Measurements from ENCODE around the gene PRAC1. TPM values are rescaled to one million over a fixed set of nuclear protein-coding genes. Genes with fewer than 3 reads are reported as not detected.
A peak's percentile ranks its signal among the peaks of the same experiment; 100 is the strongest.

PRAC1 gene
- total RNA-seq, 1 experiment from 2014 or later, result not detected

DNA sequence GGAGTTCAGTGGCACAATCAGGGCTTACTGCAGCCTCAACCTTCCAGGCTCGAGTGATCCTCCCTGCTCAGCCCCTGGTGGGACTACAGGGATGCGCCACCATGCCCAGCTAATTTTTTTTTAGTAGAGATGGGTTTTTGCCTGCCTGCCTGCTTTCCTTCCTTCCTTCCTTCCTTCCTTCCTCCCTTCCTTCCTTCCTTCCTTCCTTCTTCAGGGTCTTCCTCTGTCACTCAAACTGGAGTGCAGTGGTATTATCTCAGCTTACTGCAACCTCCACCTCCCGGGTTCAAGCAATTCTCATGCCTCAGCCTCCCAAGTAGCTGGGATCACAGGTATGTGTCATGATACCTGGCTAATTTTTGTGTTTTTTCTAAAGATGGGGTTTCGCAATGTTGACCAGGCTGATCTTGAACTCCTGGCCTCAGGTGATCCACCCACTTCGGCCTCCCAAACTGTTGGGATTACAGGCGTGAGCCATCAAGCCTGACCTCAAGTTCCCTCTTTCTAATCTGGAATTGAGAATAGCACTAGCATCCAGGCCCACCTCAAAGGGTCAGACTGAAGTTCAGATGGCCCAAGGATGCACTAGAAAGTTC is 45.3 kb downstream of the PRAC1 start:
- Histone ChIP-seq H3K4me2 (no peak overlapping the region), H3F3A (ENCODE audit: insufficient read depth, low read depth) (no peaks in the 10 kb centered on the region), H2AFZ (no peak overlapping the region), H3K4me1 (replicated peaks; ENCODE audit: insufficient read depth) (0 out of 2 replicates have a peak, but pooled peaks cover 4% of the 10 kb centered on the region), H3K36me3 (ENCODE audit: low read depth) (no peaks in the 10 kb centered on the region), H4K20me1 (ENCODE audit: insufficient read depth) (no peaks in the 10 kb centered on the region), H3K27me3 (ENCODE audit: insufficient read depth, low read depth) (peaks cover 26% of the 10 kb centered on the region), H3K9me2 (ENCODE audit: insufficient read depth) (no peaks in the 10 kb centered on the region), H3K4me3 (no peak overlapping the region), H3K27ac (no peak overlapping the region), H3K79me2 (ENCODE audit: low read depth) (no peaks in the 10 kb centered on the region), H3K9me3 (ENCODE audit: insufficient read depth, low read depth) (no peaks in the 10 kb centered on the region)
- TF ChIP-seq, protein P1, sequence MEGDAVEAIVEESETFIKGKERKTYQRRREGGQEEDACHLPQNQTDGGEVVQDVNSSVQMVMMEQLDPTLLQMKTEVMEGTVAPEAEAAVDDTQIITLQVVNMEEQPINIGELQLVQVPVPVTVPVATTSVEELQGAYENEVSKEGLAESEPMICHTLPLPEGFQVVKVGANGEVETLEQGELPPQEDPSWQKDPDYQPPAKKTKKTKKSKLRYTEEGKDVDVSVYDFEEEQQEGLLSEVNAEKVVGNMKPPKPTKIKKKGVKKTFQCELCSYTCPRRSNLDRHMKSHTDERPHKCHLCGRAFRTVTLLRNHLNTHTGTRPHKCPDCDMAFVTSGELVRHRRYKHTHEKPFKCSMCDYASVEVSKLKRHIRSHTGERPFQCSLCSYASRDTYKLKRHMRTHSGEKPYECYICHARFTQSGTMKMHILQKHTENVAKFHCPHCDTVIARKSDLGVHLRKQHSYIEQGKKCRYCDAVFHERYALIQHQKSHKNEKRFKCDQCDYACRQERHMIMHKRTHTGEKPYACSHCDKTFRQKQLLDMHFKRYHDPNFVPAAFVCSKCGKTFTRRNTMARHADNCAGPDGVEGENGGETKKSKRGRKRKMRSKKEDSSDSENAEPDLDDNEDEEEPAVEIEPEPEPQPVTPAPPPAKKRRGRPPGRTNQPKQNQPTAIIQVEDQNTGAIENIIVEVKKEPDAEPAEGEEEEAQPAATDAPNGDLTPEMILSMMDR (conservative IDR thresholded peaks at IDR 0.05), result no peak
- no peak for TF ChIP-seq EZH2 (IDR thresholded peaks at IDR 0.05; ENCODE audit: low read depth)
- intact Hi-C loops (cut with micrococcal nuclease; ENCODE audit: unreplicated experiment), result loop anchor here (10.0 kb wide), 1 partner anchor 358 kb away; no protein-coding TSS in a partner anchor
- CTCF ChIA-PET, result interaction anchor here (1.4 kb wide), 1 partner anchor 202 kb away, joined by 3 read pairs; no protein-coding TSS in a partner anchor
- DNase-seq, result no peak
- BruUV-seq (replicated peaks), result no TSS peak
- POLR2A ChIA-PET (ENCODE audit: unreplicated experiment), result no interaction called here

DNA sequence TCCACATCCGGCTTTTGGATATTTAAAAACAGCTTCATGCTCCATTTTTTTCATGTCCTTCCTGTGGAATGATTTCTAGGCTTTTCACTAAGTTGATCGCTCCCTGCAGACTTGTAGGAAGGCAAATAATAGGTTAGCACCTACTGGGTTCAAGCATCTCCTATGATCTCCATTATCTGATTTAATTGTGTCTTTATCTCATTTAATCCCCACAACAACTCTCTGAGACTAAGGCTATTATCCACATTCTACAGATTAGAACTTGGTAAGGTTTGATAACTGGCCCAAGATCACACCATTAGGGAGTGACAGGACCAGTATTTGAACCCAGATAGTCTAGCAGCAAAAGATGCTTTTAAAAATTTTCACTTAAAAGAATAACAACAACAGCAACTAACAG is 50.0 kb downstream of the PRAC1 start:
- no peak overlapping the region for H3K4me2 ChIP-seq
- no peak for DNase-seq
- H3F3A ChIP-seq (ENCODE audit: insufficient read depth, low read depth), result no peaks in the 10 kb centered on the region
- ChIA-PET POLR2A (ENCODE audit: unreplicated experiment) (no interaction called here), CTCF (interaction anchor here (0.6 kb wide), 1 partner anchor 212 kb away, joined by 4 read pairs; no protein-coding TSS in a partner anchor)
- H3K27ac ChIP-seq, result no peak overlapping the region
- intact Hi-C loops (cut with micrococcal nuclease; ENCODE audit: unreplicated experiment), result loop anchor here (10.0 kb wide), 1 partner anchor 362 kb away; no protein-coding TSS in a partner anchor
- H3K79me2 ChIP-seq (ENCODE audit: low read depth), result no peaks in the 10 kb centered on the region
- no peaks in the 10 kb centered on the region for H4K20me1 ChIP-seq (ENCODE audit: insufficient read depth)
- H3K27me3 ChIP-seq (ENCODE audit: insufficient read depth, low read depth), result peaks cover 12% of the 10 kb centered on the region
- no peaks in the 10 kb centered on the region for H3K9me2 ChIP-seq (ENCODE audit: insufficient read depth)
- no peak overlapping the region for H3K4me3 ChIP-seq
- H2AFZ ChIP-seq, result peak overlapping the region; percentile 77; the same call in 1 of the 2 replicates
- TF ChIP-seq EZH2 (IDR thresholded peaks at IDR 0.05; ENCODE audit: low read depth), result no peak
- TF ChIP-seq, protein P1 (conservative IDR thresholded peaks at IDR 0.05), result no peak
- no peaks in the 10 kb centered on the region for H3K36me3 ChIP-seq (ENCODE audit: low read depth)
- no peaks in the 10 kb centered on the region for H3K4me1 ChIP-seq (replicated peaks; ENCODE audit: insufficient read depth)
- H3K9me3 ChIP-seq (ENCODE audit: insufficient read depth, low read depth), result no peaks in the 10 kb centered on the region
- BruUV-seq (replicated peaks), result no TSS peak

Small RNA genes within 50 kb of the gene (microRNA-seq; reads per million reads assigned to microRNA genes)
- not detected for gene MIR3185 (ENCODE audit: borderline number of aligned reads, borderline replicate concordance)

Other genes starting within 250 kb of the PRAC1 start
- not detected in 2 replicates for gene HOXB1, start 191.5 kb downstream of the PRAC1 start, total RNA-seq (2021)
- gene HOXB2, start 177.4 kb downstream of the PRAC1 start, total RNA-seq (2021), result 0.31 and 0.90 TPM in 2 replicates
- 2.0 and 2.1 TPM in 2 replicates for gene HOXB4, start 144.2 kb downstream of the PRAC1 start, total RNA-seq (2021)
- 17.2 and 19.1 TPM in 2 replicates for gene HOXB3, start 132.3 kb downstream of the PRAC1 start, total RNA-seq (2021)
- gene HOXB5, start 128.7 kb downstream of the PRAC1 start, total RNA-seq (2021), result 8.3 and 12.9 TPM in 2 replicates
- 27.9 and 30.7 TPM in 2 replicates for gene HOXB6, start 117.5 kb downstream of the PRAC1 start, total RNA-seq (2021)
- gene HOXB7, start 111.5 kb downstream of the PRAC1 start, total RNA-seq (2021), result 28.2 and 34.0 TPM in 2 replicates
- gene HOXB8, start 107.2 kb downstream of the PRAC1 start, total RNA-seq (2021), result 0.70 and 1.3 TPM in 2 replicates
- 0.30 and 0.70 TPM in 2 replicates for gene HOXB9, start 96.2 kb downstream of the PRAC1 start, total RNA-seq (2021)
- gene PRAC2, start 667 bp upstream of the PRAC1 start, total RNA-seq (2021), result not detected in 2 replicates
- gene HOXB13, start 6.2 kb upstream of the PRAC1 start, total RNA-seq (2021), result 0.15 TPM in 1 of 2 replicates, not detected in the other
- gene TTLL6, start 94.7 kb upstream of the PRAC1 start, total RNA-seq (2021), result not detected in 2 replicates
- 82.9 and 95.9 TPM in 2 replicates for gene CALCOCO2, start 108.5 kb upstream of the PRAC1 start, total RNA-seq (2021)
- gene ATP5MC1, start 170.3 kb upstream of the PRAC1 start, total RNA-seq (2021), result 62.7 and 71.2 TPM in 2 replicates
- 99.4 and 100.0 TPM in 2 replicates for gene UBE2Z, start 185.9 kb upstream of the PRAC1 start, total RNA-seq (2021)
- 103 and 118 TPM in 2 replicates for gene SNF8, start 222.3 kb upstream of the PRAC1 start, total RNA-seq (2021)
- gene GIP, start 246.1 kb upstream of the PRAC1 start, total RNA-seq (2021), result not detected in 2 replicates